Stimulated activated naive CD4-positive, alpha-beta T cell treated with Interleukin-2 at 50 U/mL for 16 hours (primary cell): ENCODE measurements around the gene COA6.
A peak's percentile ranks its signal among the peaks of the same experiment; 100 is the strongest.
"Not testable (repeated sequence)": the region's sequence is repeated elsewhere in the genome, so short reads cannot be mapped to it uniquely, and the experiment has no call there.

Experiments used
- DNase-seq: peaks from one replicate; lab custom pipeline; 2025; lab: John Stamatoyannopoulos, UW

COA6 gene

DNA sequence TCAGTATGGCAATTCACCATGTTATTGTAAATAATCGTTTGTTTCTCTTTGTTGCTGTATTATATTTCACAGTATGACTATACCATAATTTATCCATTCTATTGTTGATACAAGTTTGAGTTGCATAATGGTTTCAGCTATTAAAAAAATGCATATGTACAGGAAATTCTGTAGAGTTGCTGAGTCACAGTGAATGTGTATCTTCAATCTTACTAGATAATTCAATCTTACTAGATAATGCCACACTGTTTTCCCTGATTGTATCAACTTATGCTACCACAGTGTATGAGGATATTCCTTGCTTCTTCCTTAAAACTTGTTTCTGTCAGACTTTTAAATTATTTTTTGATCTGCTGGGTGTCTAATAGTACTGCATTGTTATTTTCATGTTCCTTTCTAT, 3.5 kb upstream of the COA6 start:
- DNase-seq: no peak

GRCh38 chr1:234371414-234371813, 1.8 kb upstream of the COA6 start:
- DNase-seq: no peak

DNA sequence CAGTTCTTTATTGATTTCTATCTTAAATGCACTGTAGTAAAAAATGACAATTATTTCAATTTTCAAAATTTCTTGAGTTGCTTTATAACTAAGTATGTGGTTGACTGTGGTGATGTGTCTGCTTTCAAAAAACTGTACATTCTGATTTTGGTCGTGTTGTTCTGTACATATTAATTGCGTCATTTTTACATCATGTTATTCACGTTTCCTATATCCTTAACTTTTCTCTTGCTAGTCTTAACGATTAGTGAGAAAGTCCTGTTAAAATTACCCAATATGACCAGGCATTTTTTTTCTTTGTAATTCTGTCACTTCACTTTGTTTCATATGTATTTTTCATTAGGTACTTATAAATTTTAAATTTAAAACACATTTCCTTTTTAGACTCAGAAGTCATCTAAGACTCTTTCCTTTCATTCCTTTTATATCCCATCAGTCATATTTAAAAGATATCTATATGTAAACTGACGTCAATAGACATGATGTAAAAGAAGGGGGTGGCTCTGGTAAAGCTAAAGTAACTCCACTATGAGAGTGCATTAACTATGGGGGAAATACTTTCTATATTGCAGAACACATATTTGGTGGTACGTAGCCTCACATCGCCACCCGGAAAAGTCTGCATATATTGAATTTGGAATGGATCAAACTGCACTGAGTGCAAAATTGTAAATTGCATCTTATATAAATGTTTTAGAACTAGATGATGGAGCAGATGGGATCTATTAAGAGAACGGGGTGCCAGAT, 1.1 kb upstream of the COA6 start:
- DNase-seq: no peak

DNA sequence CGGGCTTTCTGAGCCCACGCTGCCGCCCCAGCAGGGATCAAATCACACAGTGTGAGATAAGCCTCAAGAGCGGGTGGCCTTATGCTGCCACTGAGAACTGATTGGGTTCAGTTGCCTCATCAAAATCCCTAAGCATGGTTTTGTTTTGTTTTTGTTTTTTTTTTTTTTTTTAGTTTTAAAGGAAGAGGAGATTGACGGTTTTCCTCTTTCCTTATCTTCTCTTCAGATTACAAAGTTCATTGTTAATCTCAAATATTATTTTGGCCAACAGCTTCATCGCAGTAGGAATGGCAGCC, 651 bp downstream of the COA6 start:
- no peak for DNase-seq

DNA sequence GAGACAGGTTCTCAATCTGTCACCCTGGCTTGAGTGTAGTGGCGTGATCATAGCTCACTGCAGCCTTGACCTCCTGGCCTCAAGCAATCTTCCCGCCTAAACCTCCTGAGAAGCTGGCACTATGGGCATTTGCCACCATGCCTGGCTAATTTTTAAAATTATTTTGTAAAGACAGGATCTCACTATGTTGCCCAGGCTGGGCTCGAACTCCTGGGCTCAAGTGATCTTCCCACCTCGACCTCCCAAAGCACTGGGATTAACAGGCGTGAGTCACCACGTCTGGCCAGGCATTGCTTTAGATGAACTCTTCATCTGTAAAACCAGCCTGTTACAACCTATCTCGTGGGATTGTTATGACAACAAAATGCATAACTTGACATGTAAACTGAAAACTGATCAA, 2.4 kb downstream of the COA6 start:
- DNase-seq: no peak

GRCh38 chr1:234379591-234380109, 6.4 kb downstream of the COA6 start:
- DNase-seq: not testable (repeated sequence)

- DNase-seq: no peak
Observed at GRCh38 chr1:234381699-234382555, 8.7 kb downstream of the COA6 start.

DNA sequence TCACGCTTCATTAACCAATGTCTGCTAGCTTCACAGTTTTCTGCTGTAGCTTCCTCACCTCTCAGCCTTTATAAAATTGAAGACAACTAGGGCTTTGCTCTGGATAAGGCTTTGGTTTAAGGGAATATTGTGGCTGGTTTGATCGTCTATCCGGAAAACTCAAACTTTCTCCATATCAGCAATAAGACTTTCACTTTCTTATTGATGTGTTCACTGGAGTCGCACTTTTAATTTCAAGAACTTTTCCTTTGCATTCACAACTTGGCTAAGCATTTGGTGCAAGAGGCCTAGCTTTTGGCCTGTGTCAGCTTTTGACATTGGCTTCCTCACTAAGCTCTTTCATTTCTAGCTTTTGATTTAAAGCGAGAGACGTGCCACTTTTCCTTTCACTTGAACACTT, 12.9 kb downstream of the COA6 start:
- DNase-seq: no peak

DNA sequence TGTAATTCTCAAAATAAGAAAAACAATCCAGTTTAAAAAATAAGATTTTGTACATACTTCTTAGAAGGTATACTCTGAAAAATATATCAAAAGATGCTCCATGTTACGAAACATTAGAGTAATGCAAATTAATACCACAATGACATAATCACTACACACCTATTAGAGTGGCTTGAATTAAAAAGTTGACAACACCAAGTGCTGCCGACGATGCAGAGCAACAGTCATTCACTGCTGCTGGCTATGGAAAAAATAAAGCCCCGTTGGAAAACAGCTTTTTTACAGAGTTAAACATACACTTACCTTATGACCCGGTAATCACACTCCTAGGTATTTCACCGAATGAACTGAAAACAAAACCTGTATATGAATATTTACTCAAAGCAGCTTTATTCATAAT, 14.8 kb downstream of the COA6 start:
- DNase-seq: no peak

GRCh38 chr1:234393190-234393589, 19.9 kb downstream of the COA6 start:
- DNase-seq: no peak

- no peak for DNase-seq
Observed at GRCh38 chr1:234395297-234395696, 22.0 kb downstream of the COA6 start.

DNA sequence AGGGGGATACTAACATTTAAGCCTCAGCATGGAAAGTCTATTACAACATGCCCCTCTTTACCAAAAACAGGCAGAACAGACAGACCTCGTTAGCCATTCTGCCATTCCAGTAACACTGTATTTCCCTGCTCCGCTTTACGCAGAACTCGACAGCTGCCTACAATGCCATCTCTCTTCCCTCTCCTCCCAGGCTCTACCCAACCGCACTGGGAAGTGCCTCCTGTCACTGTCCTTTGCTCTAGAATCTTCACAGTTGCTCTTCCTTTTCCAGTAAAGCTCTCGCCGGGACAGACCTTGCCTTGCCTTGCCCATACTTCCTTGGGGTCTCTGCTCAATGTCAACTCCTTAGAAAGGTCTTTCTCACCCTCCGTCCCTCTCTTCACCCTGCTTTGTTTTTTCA, 22.8 kb downstream of the COA6 start:
- no peak for DNase-seq

DNA sequence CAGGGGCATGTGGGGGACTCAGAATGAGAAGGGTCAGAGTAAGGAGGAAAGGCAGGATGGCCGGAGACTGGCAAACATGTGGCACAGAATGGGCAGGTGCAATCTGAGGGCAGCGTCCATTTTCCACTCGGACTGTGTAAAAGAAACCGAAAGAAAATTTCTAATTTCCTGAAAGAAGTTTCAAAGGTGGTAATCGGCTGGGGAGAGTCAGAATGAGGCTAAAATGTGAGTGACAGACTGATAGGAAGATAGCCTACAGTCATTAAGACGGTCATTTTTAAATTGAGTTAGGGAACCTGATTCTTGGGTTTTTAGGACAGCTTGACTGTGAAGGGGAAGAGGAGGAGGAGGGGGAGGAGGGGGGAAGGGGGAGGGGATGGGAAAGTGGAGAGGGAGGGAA, 23.6 kb downstream of the COA6 start:
- DNase-seq: no peak

- DNase-seq: no peak
Observed at GRCh38 chr1:234397732-234398131, 24.5 kb downstream of the COA6 start.

GRCh38 chr1:234398849-234399381, 25.7 kb downstream of the COA6 start:
- DNase-seq: no peak

DNA sequence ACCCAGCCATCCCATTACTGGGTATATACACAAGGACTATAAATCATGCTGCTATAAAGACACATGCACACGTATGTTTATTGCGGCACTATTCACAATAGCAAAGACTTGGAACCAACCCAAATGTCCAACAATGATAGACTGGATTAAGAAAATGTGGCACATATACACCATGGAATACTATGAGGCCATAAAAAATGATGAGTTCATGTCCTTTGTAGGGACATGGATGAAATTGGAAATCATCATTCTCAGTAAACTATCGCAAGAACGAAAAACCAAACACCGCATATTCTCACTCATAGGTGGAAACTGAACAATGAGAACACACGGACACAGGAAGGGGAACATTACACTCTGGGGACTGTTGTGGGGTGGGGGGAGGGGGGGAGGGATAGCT, 26.3 kb downstream of the COA6 start:
- DNase-seq: not testable (repeated sequence)

GRCh38 chr1:234400773-234401172, 27.5 kb downstream of the COA6 start:
- no peak for DNase-seq

DNA sequence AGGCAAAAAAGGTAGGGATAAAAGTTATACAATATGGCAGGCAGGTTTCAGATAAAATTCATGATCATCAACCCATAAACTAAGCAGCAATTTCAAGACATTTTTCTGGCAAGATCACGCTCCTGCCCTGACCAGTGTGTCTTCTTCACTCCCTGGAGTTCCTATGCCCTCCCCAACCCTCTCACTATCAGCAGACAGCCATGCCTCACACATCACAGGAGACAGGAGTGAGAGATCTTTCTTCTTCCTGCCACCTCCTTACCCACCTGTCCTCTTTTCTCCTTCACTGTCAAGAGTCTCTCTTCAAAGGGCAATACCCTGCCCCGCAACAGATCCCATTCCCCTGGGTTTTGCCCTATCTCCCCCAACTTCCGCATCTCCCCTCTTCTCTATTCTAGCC, 28.4 kb downstream of the COA6 start:
- DNase-seq: no peak

DNA sequence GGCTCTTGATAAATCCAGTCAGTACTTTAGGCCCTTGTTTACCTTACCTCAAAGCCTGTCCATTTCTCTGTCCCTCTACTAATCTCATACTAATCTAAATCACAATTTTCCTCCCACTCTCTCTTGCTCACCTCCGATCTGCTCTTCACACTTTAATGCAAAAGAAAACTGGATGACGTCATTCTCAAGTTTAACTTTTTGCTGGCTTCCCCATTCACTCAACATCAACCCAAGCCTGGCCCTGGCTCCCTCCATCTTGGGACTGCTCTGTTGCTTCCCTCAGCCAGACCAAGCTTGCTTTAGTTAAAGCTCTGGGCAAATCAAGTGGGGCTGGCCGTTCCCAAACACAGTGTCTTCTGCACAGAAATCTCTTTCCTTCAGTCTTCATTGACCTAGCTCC, 29.7 kb downstream of the COA6 start:
- DNase-seq: no peak

DNA sequence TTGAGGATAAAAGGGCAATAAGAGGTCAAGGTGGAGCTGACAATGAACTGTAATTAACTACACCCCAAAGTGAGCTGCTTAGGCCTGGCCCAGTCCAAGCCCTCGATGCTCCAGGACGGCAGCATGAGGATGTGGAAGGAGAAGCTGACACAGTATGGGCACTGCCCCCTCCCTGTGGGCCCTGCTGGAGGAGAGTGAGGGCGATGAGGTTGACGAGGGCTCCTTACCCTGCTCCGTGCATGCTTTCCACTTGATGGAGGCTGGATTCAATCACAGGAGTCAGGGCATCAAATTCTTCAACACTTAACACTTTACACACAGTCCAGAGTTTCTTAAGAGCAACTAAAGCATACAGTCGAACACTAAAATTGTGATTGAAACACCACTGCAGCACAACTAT, 32.4 kb downstream of the COA6 start:
- no peak for DNase-seq

GRCh38 chr1:234406871-234407270, 33.6 kb downstream of the COA6 start:
- DNase-seq: no peak

DNA sequence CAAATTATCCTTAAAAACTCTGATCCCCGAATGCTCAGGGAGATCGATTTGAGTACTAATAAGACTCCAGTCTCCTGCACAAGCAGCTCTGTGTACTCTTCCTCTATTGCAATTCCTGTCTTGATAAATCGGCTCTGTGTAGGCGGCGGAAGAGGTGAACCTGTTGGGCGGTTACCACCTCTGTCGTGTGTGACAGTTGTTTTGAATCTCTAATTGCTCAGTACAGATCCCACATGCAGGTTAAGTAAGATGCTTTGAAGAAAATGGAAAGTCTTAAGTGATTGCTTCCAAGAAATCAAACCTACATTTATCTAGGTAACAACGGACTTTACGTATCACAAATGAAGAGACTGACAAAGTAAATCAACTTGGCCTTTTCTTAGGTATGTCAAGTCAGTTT, 35.5 kb downstream of the COA6 start:
- DNase-seq: peak; percentile 76

DNA sequence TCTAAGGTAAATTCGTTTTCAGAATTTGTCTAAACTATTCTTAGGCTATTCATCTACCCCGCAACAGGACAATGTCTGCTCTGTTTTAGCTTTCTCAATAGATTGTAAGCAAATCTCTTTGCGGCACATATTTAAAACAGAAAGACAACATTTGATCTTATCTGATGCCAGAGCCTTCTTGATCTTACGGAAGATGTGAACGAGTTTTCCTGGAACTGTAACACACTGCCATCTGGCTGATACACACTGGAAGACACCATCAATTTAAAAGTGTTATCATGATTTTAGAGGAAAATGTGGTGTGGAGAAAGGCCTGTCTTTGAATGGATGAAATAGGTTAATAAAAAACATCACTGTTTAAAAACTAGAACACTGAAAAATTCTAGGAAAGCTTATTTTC, 36.1 kb downstream of the COA6 start:
- DNase-seq: no peak
